Colonic mucosa (tissue), 4 donors: Measurements from ENCODE around the gene PDXP. TPM values are rescaled to one million over a fixed set of nuclear protein-coding genes. Genes with fewer than 3 reads are reported as not detected.

ENCODE experiments used
- DNase-seq: peaks from one replicate; pipeline ENCODE4 v3.0.0-alpha.2; 2020
- H3K27ac ChIP-seq: fragments of 200-600 bp; one replicate; pipeline ENCODE4 v1.8.0; 2021
- H3K27me3 ChIP-seq: fragments of 200-600 bp; one replicate; pipeline ENCODE4 v1.8.0; 2021
- H3K36me3 ChIP-seq: fragments of 200-600 bp; one replicate; pipeline ENCODE4 v1.8.0; 2021
- H3K4me1 ChIP-seq: fragments of 200-600 bp; one replicate; pipeline ENCODE4 v1.8.0; 2021; ENCODE audit warnings: mild to moderate bottlenecking
- H3K4me3 ChIP-seq: fragments of 200-600 bp; one replicate; pipeline ENCODE4 v1.8.0; 2021
- H3K9ac ChIP-seq, 2 donors: one replicate each; pipeline ENCODE4 v1.7.0; 2013; ENCODE audit warnings: control low read depth in 2 of 2, low read depth in 2 of 2, low read length in 2 of 2
- H3K9me3 ChIP-seq: fragments of 200-600 bp; one replicate; pipeline ENCODE4 v1.8.0; 2021
- intact Hi-C: fragments of 100-400 bp; cut with DNase I; formaldehyde crosslinking; loops from one replicate; pipeline ENCODE4 v1.14.1; 2022
- total RNA-seq, 2 donors: library from RNA; stranded (reverse); fragmentation: NEBNext Ultra II Directional in 1 of 2; extraction: Animal tissue kit (Norgen Biotek cat#: 25700) in 1 of 2; gene quantifications; one replicate each; pipeline ENCODE4 v1.2.1, GENCODE V29; 2021
- TF ChIP-seq, protein P1 (sequence below): fragments of 200-600 bp; IDR thresholded peaks from one replicate; pipeline ENCODE4 v1.8.0; 2022; ENCODE audit warnings: antibody characterized with exemption, mild to moderate bottlenecking
- donor health status: healthy.
- donor health status: DM: no; HTN: no; CAD: no.
- donor health status: DM: no; HTN: no; CAD: no.

The PDXP gene
- total RNA-seq, 2 donors from 2014 or later = 24.5 to 34.0 TPM

DNA sequence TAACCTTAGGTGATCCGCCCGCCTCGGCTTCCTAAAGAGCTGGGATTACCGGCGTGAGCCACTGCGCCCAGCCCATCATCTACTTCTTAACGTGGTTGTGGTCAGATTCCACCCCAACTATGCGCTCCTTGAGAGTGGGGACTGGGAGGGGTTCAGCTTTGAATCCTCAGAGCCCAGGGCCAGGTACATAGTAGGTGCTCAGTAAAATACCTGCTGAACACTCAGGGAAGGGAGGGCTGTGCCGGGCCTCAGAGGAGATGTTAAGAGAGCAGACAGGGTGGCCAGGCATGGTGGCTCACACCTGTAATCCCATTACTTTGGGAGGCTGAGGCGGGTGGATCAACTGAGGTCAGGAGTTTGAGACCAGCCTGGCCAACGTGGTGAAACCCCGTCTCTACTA lies 15.7 kb downstream of the PDXP start:
- Histone ChIP-seq H3K4me3 (no peak overlapping the region), H3K4me1 (peaks cover 31% of the 10 kb centered on the region), H3K36me3 (no peaks in the 10 kb centered on the region), H3K9ac (peak overlapping the region in 1 of 2 donors; percentile 16), H3K9me3 (no peaks in the 10 kb centered on the region), H3K27ac (peak overlapping the region; percentile 96), H3K27me3 (no peaks in the 10 kb centered on the region)
- TF ChIP-seq, protein P1, sequence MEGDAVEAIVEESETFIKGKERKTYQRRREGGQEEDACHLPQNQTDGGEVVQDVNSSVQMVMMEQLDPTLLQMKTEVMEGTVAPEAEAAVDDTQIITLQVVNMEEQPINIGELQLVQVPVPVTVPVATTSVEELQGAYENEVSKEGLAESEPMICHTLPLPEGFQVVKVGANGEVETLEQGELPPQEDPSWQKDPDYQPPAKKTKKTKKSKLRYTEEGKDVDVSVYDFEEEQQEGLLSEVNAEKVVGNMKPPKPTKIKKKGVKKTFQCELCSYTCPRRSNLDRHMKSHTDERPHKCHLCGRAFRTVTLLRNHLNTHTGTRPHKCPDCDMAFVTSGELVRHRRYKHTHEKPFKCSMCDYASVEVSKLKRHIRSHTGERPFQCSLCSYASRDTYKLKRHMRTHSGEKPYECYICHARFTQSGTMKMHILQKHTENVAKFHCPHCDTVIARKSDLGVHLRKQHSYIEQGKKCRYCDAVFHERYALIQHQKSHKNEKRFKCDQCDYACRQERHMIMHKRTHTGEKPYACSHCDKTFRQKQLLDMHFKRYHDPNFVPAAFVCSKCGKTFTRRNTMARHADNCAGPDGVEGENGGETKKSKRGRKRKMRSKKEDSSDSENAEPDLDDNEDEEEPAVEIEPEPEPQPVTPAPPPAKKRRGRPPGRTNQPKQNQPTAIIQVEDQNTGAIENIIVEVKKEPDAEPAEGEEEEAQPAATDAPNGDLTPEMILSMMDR = no peak
- intact Hi-C loops = no loop called here
- no peak for DNase-seq

DNA sequence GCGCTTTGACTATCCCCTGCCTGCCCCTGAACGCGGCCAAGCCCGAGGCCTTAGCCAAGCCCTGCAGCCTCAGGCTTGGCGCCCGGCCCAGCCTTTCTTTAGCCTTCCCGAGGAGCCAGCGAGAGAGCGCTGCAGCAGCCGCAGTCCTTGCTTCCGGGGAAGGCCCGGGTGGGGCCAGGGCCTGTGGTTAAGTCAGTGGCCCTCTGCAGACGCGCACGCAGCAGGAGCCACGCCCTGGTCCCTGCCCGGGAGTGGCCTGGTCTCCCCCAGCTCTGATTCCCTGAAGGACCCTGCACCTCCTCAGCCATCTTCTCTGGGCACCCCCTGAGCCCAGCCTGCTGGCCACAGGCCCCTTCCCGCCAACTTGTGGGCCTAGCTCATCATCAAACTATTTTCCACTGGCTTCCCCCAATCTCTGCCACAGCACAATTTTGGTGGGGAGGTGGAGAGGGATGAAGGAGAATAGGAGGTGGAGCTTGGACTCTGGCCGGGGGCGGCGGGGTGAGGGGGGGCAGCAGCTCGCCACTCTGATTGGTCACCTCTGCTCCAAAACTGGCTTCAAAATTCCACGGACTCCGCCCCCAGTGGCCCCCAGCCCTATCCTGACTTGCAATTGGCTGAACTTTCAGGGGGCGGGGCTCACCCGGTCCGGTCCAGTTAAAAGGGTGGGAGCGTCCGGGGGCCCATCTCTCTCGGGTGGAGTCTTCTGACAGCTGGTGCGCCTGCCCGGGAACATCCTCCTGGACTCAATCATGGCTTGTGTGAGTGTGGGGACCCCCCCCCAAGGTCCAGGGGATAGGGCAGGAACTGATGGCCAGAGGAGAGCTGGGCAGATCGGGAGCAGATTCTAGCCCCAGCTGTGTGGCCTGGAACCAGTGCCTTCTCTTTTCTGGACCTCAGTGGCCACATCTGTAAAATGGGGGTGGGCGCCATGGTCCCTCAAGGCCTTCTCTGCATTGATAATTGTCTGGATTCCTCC lies 16.7 kb downstream of the PDXP start, which contains the start of gene LGALS1:
LGALS1 (plus strand) TSS at position 686 of the 979 bp plus-strand sequence; CDS start at position 753, 67 bp downstream.
- intact Hi-C loops = no loop called here

GRCh38 chr22:37675930-37676735 lies 17.6 kb downstream of the PDXP start:
- no peaks in the 10 kb centered on the region for H3K36me3 ChIP-seq
- H3K9ac ChIP-seq = peak overlapping the region; percentile 87 to 91
- peaks cover 31% of the 10 kb centered on the region for H3K4me1 ChIP-seq
- H3K4me3 ChIP-seq = peak overlapping the region; percentile 41
- H3K9me3 ChIP-seq = no peaks in the 10 kb centered on the region
- peak; percentile 62 for DNase-seq
- no peaks in the 10 kb centered on the region for H3K27me3 ChIP-seq
- TF ChIP-seq, protein P1 = no peak
- intact Hi-C loops = no loop called here
- H3K27ac ChIP-seq = peak overlapping the region; percentile 96

More for the DNA sequence above, 16.7 kb downstream of the PDXP start, which contains the start of gene LGALS1:
- Histone ChIP-seq H3K36me3 (no peaks in the 10 kb centered on the region), H3K4me1 (peaks cover 31% of the 10 kb centered on the region), H3K27ac (peak within 1 kb of the TSS; percentile 96), H3K9ac (peak within 1 kb of the TSS; percentile 87 to 91), H3K9me3 (no peaks in the 10 kb centered on the region), H3K27me3 (no peaks in the 10 kb centered on the region), H3K4me3 (peak within 1 kb of the TSS; percentile 41)
- TF ChIP-seq, protein P1 = no peak
- peak; percentile 95 for DNase-seq

DNA sequence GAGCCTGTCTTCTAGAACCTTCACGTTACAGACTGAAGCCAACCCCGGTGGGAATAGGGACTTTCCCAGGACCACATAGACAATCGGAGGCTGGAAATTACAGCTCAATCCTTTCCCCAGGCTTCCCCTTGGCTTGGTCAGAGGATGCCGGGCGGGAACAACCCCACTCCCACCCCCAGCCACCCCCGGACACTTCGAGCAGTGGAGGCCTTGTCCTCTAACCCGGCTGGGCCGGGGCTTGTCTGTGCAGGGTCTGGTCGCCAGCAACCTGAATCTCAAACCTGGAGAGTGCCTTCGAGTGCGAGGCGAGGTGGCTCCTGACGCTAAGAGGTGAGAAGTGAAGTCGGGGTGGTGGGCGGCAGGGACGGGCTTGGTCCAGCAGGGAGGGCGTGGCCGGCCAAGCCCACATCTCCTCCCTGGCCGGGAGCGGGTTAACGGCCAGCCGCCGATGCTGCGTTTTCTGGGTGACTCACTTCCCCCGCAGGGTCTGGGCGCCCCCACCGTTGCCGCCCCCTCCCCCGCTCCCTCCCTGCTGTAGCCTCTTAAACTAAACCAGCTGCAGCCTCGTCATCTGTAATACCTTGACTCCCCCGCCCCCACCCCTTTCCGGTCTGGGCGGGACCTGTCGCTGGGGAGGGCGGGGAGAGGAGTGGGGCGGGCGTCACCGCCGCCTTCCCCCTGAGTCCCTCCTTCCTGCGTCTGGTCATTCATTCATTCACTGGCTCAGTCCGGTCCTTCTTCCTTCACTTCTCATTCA lies 18.4 kb downstream of the PDXP start:
- TF ChIP-seq, protein P1 = no peak
- peak; percentile 94 for DNase-seq
- intact Hi-C loops = no loop called here
- Histone ChIP-seq H3K36me3 (no peaks in the 10 kb centered on the region), H3K4me3 (peak overlapping the region; percentile 41), H3K9me3 (no peaks in the 10 kb centered on the region), H3K27ac (peak overlapping the region; percentile 96), H3K27me3 (no peaks in the 10 kb centered on the region), H3K4me1 (peaks cover 37% of the 10 kb centered on the region), H3K9ac (peak overlapping the region; percentile 87 to 91)
